HepG2 (cell line): ENCODE results near the gene PLSCR3. TPM values are rescaled to one million over a fixed set of nuclear protein-coding genes. Genes with fewer than 3 reads are reported as not detected.

Source experiments
- ATAC-seq: fragments of 200-7000 bp; cut with Tn5 transposase; 3 replicates; pipeline ENCODE4 v1.9.1; 2020; ENCODE audit warnings: mild to moderate bottlenecking, moderate library complexity
- Bru-seq: library from RNA; stranded (reverse); fragments of 400-500 nt; gene quantifications from one replicate; lab custom pipeline; 2021; lab: Mats Ljungman, UMichigan
- BruChase-seq, 2 experiments: library from RNA; stranded (reverse); fragments of 400-500 nt; gene quantifications; one replicate each; lab custom pipeline; 2021; lab: Mats Ljungman, UMichigan
- BruUV-seq: library from RNA; stranded (reverse); fragments of 400-500 nt; replicated peaks from 2 replicates; lab custom pipeline; 2021; lab: Mats Ljungman, UMichigan
- CTCF ChIA-PET: fragments of 300-600 bp; formaldehyde crosslinking; extraction: SDS; loops from one replicate; lab custom pipeline; 2021; ENCODE audit warnings: low total read pairs, inconsistent platforms, low intra/inter-chr PET ratio; lab: Yijun Ruan, JAX
- POLR2A ChIA-PET: fragments of 350-600 bp; sonication (Branson Sonifier 250); formaldehyde crosslinking; loops from one replicate; lab custom pipeline; 2020; ENCODE audit warnings: antibody characterized with exemption, inconsistent platforms; lab: Yijun Ruan, JAX
- DNase-seq: peaks from one replicate; pipeline ENCODE4 v3.0.0-alpha.2; 2015; ENCODE audit warnings: low spot score
- FAIRE-seq: peaks from 3 replicates; lab custom pipeline; 2011; peaks lifted over from hg19 to GRCh38; lab: Jason Lieb, UNC
- H2AFZ ChIP-seq: one replicate; pipeline ENCODE4 v1.6.1; 2011; ENCODE audit warnings: low read length, inconsistent platforms
- H3K27ac ChIP-seq: fragments of 300-600 bp; 3 replicates; pipeline ENCODE4 v1.8.0; 2011; ENCODE audit warnings: mixed run types, mild to moderate bottlenecking, mixed read lengths, low read length, inconsistent platforms; ENCODE audit not compliant: insufficient read depth; ENCODE audit errors: extremely low read length
- H3K27me3 ChIP-seq, 2 experiments: fragments of 200-600 bp in 1 of 2; 2 replicates in 1 of 2; 3 replicates in 1 of 2; pipeline versions ENCODE4 v1.6.0 to v1.8.0; 2011; ENCODE audit warnings: low read length in 2 of 2, mild to moderate bottlenecking in 2 of 2, moderate library complexity in 2 of 2, inconsistent platforms in 1 of 2; ENCODE audit not compliant: insufficient read depth in 2 of 2, control insufficient read depth in 1 of 2
- H3K36me3 ChIP-seq, 2 experiments: fragments of 200-600 bp in 1 of 2; replicated peaks in 1 of 2; 2 replicates in 1 of 2; 3 replicates in 1 of 2; pipeline versions ENCODE4 v1.5.1 to v1.8.0; 2011; ENCODE audit warnings: low read length in 2 of 2, inconsistent platforms in 1 of 2; ENCODE audit not compliant: insufficient read depth in 2 of 2, control insufficient read depth in 1 of 2
- H3K4me1 ChIP-seq: 2 replicates; pipeline ENCODE4 v1.5.1; 2012; ENCODE audit warnings: low read length, inconsistent platforms; ENCODE audit not compliant: insufficient read depth
- H3K4me2 ChIP-seq: 2 replicates; pipeline ENCODE4 v1.6.0; 2011; ENCODE audit warnings: low read depth, low read length, inconsistent platforms
- H3K4me3 ChIP-seq, 3 experiments: fragments of 200-600 bp in 1 of 3; sonication (generic), shearing (Covaris generic) in 1 of 3; replicated peaks in 1 of 3; 2 replicates each; pipeline ENCODE4 v1.5.1; 2011 to 2016; ENCODE audit warnings: low read length in 3 of 3, inconsistent platforms in 2 of 3, low read depth in 2 of 3, mild to moderate bottlenecking in 2 of 3, control low read depth in 1 of 3, mixed read lengths in 1 of 3; ENCODE audit not compliant: insufficient read depth in 1 of 3
- H3K79me2 ChIP-seq: one replicate; pipeline ENCODE4 v1.6.1; 2011; ENCODE audit warnings: low read length, inconsistent platforms; ENCODE audit not compliant: insufficient read depth
- H3K9ac ChIP-seq: 2 replicates; pipeline ENCODE4 v1.6.0; 2011; ENCODE audit warnings: mild to moderate bottlenecking, low read depth, low read length, inconsistent platforms; ENCODE audit not compliant: insufficient read depth
- H3K9me3 ChIP-seq: 2 replicates; pipeline ENCODE4 v1.5.1; 2012; ENCODE audit warnings: mild to moderate bottlenecking, low read length
- H4K20me1 ChIP-seq: 2 replicates; pipeline ENCODE4 v1.6.0; 2011; ENCODE audit warnings: inconsistent platforms, mild to moderate bottlenecking, low read length, moderate library complexity; ENCODE audit not compliant: insufficient read depth
- DR1 ChIP-seq: sonication (generic); formaldehyde crosslinking; IDR thresholded peaks from 2 replicates; pipeline ENCODE4 v1.8.0; 2021; ENCODE audit warnings: mild to moderate bottlenecking, missing genetic modification reagents, inconsistent platforms
- ONECUT2 ChIP-seq: sonication (generic); formaldehyde crosslinking; IDR thresholded peaks from 2 replicates; pipeline ENCODE4 v1.4.0; 2020; ENCODE audit warnings: missing genetic modification reagents
- REL ChIP-seq: sonication (generic); formaldehyde crosslinking; conservative IDR thresholded peaks from 2 replicates; pipeline ENCODE4 v1.8.0; 2022; ENCODE audit warnings: mild to moderate bottlenecking, missing genetic modification reagents, moderate library complexity
- ZNF234 ChIP-seq: sonication (generic); formaldehyde crosslinking; conservative IDR thresholded peaks from 2 replicates; pipeline ENCODE4 v1.5.1; 2020; ENCODE audit warnings: mild to moderate bottlenecking, missing genetic modification reagents
- ZNF329 ChIP-seq: sonication (generic); formaldehyde crosslinking; IDR thresholded peaks from 2 replicates; pipeline ENCODE4 v1.9.0; 2021; ENCODE audit warnings: low read depth, mild to moderate bottlenecking, missing genetic modification reagents
- ZNF441 ChIP-seq: sonication (generic); formaldehyde crosslinking; IDR thresholded peaks from 2 replicates; pipeline ENCODE4 v1.7.0; 2021; ENCODE audit warnings: missing genetic modification reagents, borderline replicate concordance
- ZNF513 ChIP-seq: sonication (generic); formaldehyde crosslinking; conservative IDR thresholded peaks from 2 replicates; pipeline ENCODE4 v1.5.0; 2020; ENCODE audit warnings: missing genetic modification reagents
- ZNF703 ChIP-seq: sonication (generic); formaldehyde crosslinking; IDR thresholded peaks from 2 replicates; pipeline ENCODE4 v1.5.1; 2020; ENCODE audit warnings: missing genetic modification reagents, mild to moderate bottlenecking, moderate library complexity, borderline replicate concordance
- WGBS: methylation state at CpG from one replicate; pipeline ENCODE4 v1.1.6; 2017; ENCODE audit warnings: low lambda C conversion rate; 5-methylcytosine and 5-hydroxymethylcytosine counted together
- in situ Hi-C: cut with HindIII; loops from 2 replicates; pipeline ENCODE4 v1.10.0; 2017; ENCODE audit warnings: low pct_unique_long_range_greater_than_20kb; ENCODE audit not compliant: extremely low pct_ligation_motif_present
- intact Hi-C: fragments of 100-400 bp; cut with micrococcal nuclease; formaldehyde crosslinking; loops from one replicate; pipeline ENCODE4 v1.10.0; 2022; ENCODE audit not compliant: unreplicated experiment
- long read RNA-seq, 2 experiments: library from RNA in 1 of 2; library from polyadenylated mRNA in 1 of 2; stranded (forward) in 1 of 2; unstranded in 1 of 2; transcript quantifications; one replicate each; pipeline ENCODE4 v2.0.0, GENCODE V29; 2019 to 2022
- polyA minus RNA-seq, 3 experiments: library from RNA; depleted of rRNA, polyadenylated mRNA; stranded (reverse); fragments of >200 nt; gene quantifications; 2 replicates each; pipeline ENCODE4 v1.2.3, GENCODE V29; 2011; ENCODE audit warnings: low replicate concordance in 1 of 3
- polyA plus RNA-seq, 8 experiments: library from polyadenylated mRNA; depleted of rRNA in 3 of 8; stranded (reverse) in 7 of 8; unstranded in 1 of 8; fragments of >200 nt; fragmentation: Illumina TruSeq in 4 of 8; extraction: Trizol in 4 of 8; gene quantifications; 2 replicates each; pipeline versions ENCODE4 v1.2.1 to v1.2.3, GENCODE V29; 2011 to 2016; ENCODE audit warnings: low read depth in 4 of 8, missing spikeins in 1 of 8, mixed read lengths in 1 of 8; ENCODE audit not compliant: insufficient read depth in 1 of 8
- total RNA-seq, 5 experiments: library from RNA; depleted of rRNA; stranded (reverse); fragments of >200 nt; fragmentation: Illumina TruSeq; extraction: Trizol; gene quantifications; 2 replicates each; pipeline ENCODE4 v1.2.3, GENCODE V29; 2016; ENCODE audit warnings: low read depth in 1 of 5

PLSCR3 gene
- total RNA-seq (2016; rRNA removed; fragmentation: Illumina TruSeq; extraction: Trizol) = 5.6 and 6.0 TPM in 2 replicates
- 2.3 and 3.9 TPM in 2 replicates for total RNA-seq (2016; cell fraction: cytosol; rRNA removed; fragmentation: Illumina TruSeq; extraction: Trizol; ENCODE audit: low read depth)
- 4.8 and 6.1 TPM in 2 replicates for total RNA-seq (2016; cell fraction: insoluble cytoplasmic fraction; rRNA removed; fragmentation: Illumina TruSeq; extraction: Trizol)
- 4.6 and 4.9 TPM in 2 replicates for total RNA-seq (2016; cell fraction: membrane; rRNA removed; fragmentation: Illumina TruSeq; extraction: Trizol)
- 3.3 and 4.4 TPM in 2 replicates for total RNA-seq (2016; cell fraction: nucleus; rRNA removed; fragmentation: Illumina TruSeq; extraction: Trizol)
- polyA plus RNA-seq (2011; rRNA removed) = 6.1 and 6.2 TPM in 2 replicates
- polyA plus RNA-seq (2011; cell fraction: cytosol; rRNA removed) = 4.7 and 5.9 TPM in 2 replicates
- polyA plus RNA-seq (2011; cell fraction: nucleus; rRNA removed) = 20.8 and 23.5 TPM in 2 replicates
- 6.2 and 7.3 TPM in 2 replicates for polyA plus RNA-seq (2012)
- polyA plus RNA-seq (2016; cell fraction: cytosol; fragmentation: Illumina TruSeq; extraction: Trizol; ENCODE audit: low read depth) = 6.7 and 7.7 TPM in 2 replicates
- 8.1 and 10.5 TPM in 2 replicates for polyA plus RNA-seq (2016; cell fraction: insoluble cytoplasmic fraction; fragmentation: Illumina TruSeq; extraction: Trizol; ENCODE audit: low read depth)
- 10.8 and 11.9 TPM in 2 replicates for polyA plus RNA-seq (2016; cell fraction: membrane; fragmentation: Illumina TruSeq; extraction: Trizol; ENCODE audit: low read depth)
- 12.3 and 12.8 TPM in 2 replicates for polyA plus RNA-seq (2016; cell fraction: nucleus; fragmentation: Illumina TruSeq; extraction: Trizol; ENCODE audit: insufficient read depth, low read depth)
- polyA minus RNA-seq (2011; rRNA and poly(A)+ RNA removed; ENCODE audit: low replicate concordance) = 7.6 and 8.3 TPM in 2 replicates
- polyA minus RNA-seq (2011; cell fraction: cytosol; rRNA and poly(A)+ RNA removed) = 2.6 and 3.8 TPM in 2 replicates
- 4.2 and 5.4 TPM in 2 replicates for polyA minus RNA-seq (2011; cell fraction: nucleus; rRNA and poly(A)+ RNA removed)
- percentile 32 among the genes with signal in this experiment for Bru-seq, nascent RNA
- BruChase-seq, experiment 1, labeled RNA remaining after a 6-hour chase = percentile 30 among the genes with signal in this experiment
- percentile 36 among the genes with signal in this experiment for BruChase-seq, experiment 2, labeled RNA remaining after a 2-hour chase
- long read RNA-seq, experiment 1, partial matches to known transcripts = 0 of 8 reads
- long read RNA-seq, experiment 1, other reads (novel, unspliced or antisense) = 6 of 8 reads
- long read RNA-seq, experiment 2, transcript PLSCR3-212 (7 exons, 1,965 nt) = minor isoform, 6 of 36 reads
- long read RNA-seq, experiment 2, transcript PLSCR3-202 (8 exons, 2,067 nt) = major isoform, 9 of 36 reads
- long read RNA-seq, experiment 2, transcript PLSCR3-209 (8 exons, 2,032 nt) = minor isoform, 6 of 36 reads
- long read RNA-seq, experiment 2, partial matches to known transcripts = 3 of 36 reads
- long read RNA-seq, experiment 2, other reads (novel, unspliced or antisense) = 12 of 36 reads

DNA sequence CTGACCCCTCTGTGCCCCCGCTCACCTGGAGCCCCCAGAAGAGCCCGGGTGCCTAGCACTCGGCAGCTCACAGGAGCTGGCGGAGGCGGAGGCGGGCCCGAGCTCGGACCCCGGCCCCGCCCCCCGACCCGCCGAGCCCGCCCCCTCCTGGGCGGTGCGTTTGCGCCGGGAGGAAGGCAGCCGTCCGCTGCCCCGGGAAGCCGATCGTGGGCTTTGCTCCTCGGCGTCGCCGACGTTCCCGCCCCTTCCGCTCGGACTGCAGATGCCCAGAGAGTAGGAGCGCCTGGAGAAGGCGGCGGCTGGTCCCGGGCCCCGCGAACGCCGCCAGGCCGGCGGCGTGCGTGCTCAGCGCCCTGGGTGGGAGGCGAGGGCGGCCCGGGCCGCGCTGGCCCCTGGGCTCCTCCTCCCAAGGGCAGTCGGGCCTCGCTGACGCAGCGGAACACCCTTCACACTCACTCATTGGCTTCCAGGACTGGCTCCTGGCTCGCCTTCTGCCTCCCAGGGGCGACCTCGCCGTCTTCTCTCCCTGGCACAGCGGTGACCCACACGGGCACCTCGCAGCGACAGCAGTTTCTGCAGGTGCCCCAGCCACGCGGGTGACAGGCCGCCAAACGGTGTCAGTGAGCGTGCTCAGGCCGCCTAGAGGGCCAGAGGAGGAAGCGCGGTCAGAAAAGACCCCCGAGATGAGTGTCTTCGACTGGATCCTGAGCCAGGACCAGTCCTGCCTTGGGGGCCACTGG lies at the start of gene PLSCR3:
Gene PLSCR3, minus strand, starts transcription at position 74 of the 740 bp plus-strand sequence. CDS start 415 bp downstream, outside the sequence.
- Histone ChIP-seq H3K27ac (peak within 1 kb of the TSS; percentile 76), H3K4me3 (peak within 1 kb of the TSS; percentile 68 to 90 (median 84)), H3K27me3 (no peaks in the 10 kb centered on the region), H4K20me1 (no peaks in the 10 kb centered on the region), H3K36me3 (peaks cover 0 to 2% of the 10 kb centered on the region in 2 experiments; a peak in 2 of 5 replicates), H3K9me3 (no peaks in the 10 kb centered on the region), H3K4me2 (peak within 1 kb of the TSS; percentile 88), H2AFZ (no peak within 1 kb of the TSS), H3K79me2 (no peaks in the 10 kb centered on the region), H3K4me1 (peaks cover 14% of the 10 kb centered on the region), H3K9ac (peak within 1 kb of the TSS; percentile 76)
- CTCF ChIA-PET = no interaction called here
- WGBS = 8% methylated on average over 5 of the region's 71 CpGs
- FAIRE-seq (no peak), ATAC-seq (peak; percentile 91), DNase-seq (peak; percentile 75)
- POLR2A ChIA-PET = interaction anchor here (0.7 to 2.4 kb wide), 11 partner anchors 9 to 293 kb away, joined by 3 to 76 read pairs (median 4); partner anchors contain the start of genes CHRNB1, NEURL4, POLR2A and SLC35G6
- TSS peak; percentile 84 for BruUV-seq
- in situ Hi-C loops = no loop called here
- intact Hi-C loops = no loop called here
- peak; percentile 48; the same call in 1 of the 2 replicates for TF ChIP-seq DR1 (CRISPR knock-in tag)
- TF ChIP-seq ZNF329 (CRISPR knock-in tag) = 0 out of 2 replicates have a peak, but pooled peaks have one; percentile 13
- 0 out of 2 replicates have a peak, but pooled peaks have one; percentile 41 for TF ChIP-seq ZNF234 (CRISPR knock-in tag)
- no peak for TF ChIP-seq ZNF513 (CRISPR knock-in tag)
- TF ChIP-seq ZNF441 = no peak
- no peak for TF ChIP-seq ONECUT2 (CRISPR knock-in tag)
- peak; percentile 73; the same call in 1 of the 2 replicates for TF ChIP-seq REL (CRISPR knock-in tag)
- TF ChIP-seq ZNF703 (CRISPR knock-in tag) = no peak
